Stimulated activated effector memory CD8-positive, alpha-beta T cell treated with anti-CD3 and anti-CD28 coated beads, Interleukin-12 subunit alpha, Interleukin-12 subunit beta, amount 100 ng/mL, for 72 hours (primary cell): ENCODE measurements around the gene SLC19A2.
A peak's percentile ranks its signal among the peaks of the same experiment; 100 is the strongest.
"Not testable (repeated sequence)": the region's sequence is repeated elsewhere in the genome, so short reads cannot be mapped to it uniquely, and the experiment has no call there.

Experiments used
- ATAC-seq: fragments of 150-1000 bp; cut with Tn5 transposase; 2 replicates; pipeline ENCODE4 v1.10.0; 2021
- DNase-seq, 2 donors: peaks; one replicate each; pipeline ENCODE4 v3.0.0; 2021 to 2022; ENCODE audit warnings: low spot score in 2 of 2
- H3K27ac Mint-ChIP-seq: one replicate; pipeline ENCODE4 v1.8.0; 2022; ENCODE audit warnings: mild to moderate bottlenecking, mixed read lengths
- H3K36me3 Mint-ChIP-seq: one replicate; pipeline ENCODE4 v1.8.0; 2022; ENCODE audit warnings: mild to moderate bottlenecking, mixed read lengths
- H3K4me1 Mint-ChIP-seq: one replicate; pipeline ENCODE4 v1.8.0; 2022; ENCODE audit warnings: mixed read lengths
- H3K4me3 Mint-ChIP-seq: one replicate; pipeline ENCODE4 v1.8.0; 2022; ENCODE audit warnings: mild to moderate bottlenecking, mixed read lengths
- H3K9me3 Mint-ChIP-seq: one replicate; pipeline ENCODE4 v1.8.0; 2022; ENCODE audit warnings: mixed read lengths

The SLC19A2 gene

GRCh38 chr1:169485431-169486280 is at the start of gene SLC19A2:
SLC19A2 (minus strand) TSS chr1:169485944; CDS start chr1:169485766, 178 bp downstream.
- Mint-ChIP-seq H3K36me3 (no peaks in the 10 kb centered on the region), H3K27ac (peak within 1 kb of the TSS; percentile 85), H3K9me3 (no peaks in the 10 kb centered on the region), H3K4me3 (peak within 1 kb of the TSS; percentile 86), H3K4me1 (peaks cover 55% of the 10 kb centered on the region)
- peak; percentile 77 to 96 for DNase-seq
- peak; percentile 98 for ATAC-seq

- no peak overlapping the region for H3K4me3 Mint-ChIP-seq
- H3K4me1 Mint-ChIP-seq, result no peaks in the 10 kb centered on the region
- no peak overlapping the region for H3K27ac Mint-ChIP-seq
- ATAC-seq, result no peak
- DNase-seq, result no peak
- H3K36me3 Mint-ChIP-seq, result peaks cover 69% of the 10 kb centered on the region
- H3K9me3 Mint-ChIP-seq, result no peaks in the 10 kb centered on the region
Observed at GRCh38 chr1:169534653-169535052, 48.9 kb upstream of the SLC19A2 start.

GRCh38 chr1:169533528-169534190 is 47.9 kb upstream of the SLC19A2 start:
- H3K4me1 Mint-ChIP-seq, H3K4me3 Mint-ChIP-seq, H3K9me3 Mint-ChIP-seq, ATAC-seq, DNase-seq, H3K27ac Mint-ChIP-seq: not testable (repeated sequence)
- peaks cover 71% of the 10 kb centered on the region for H3K36me3 Mint-ChIP-seq

- H3K4me3 Mint-ChIP-seq, result no peak overlapping the region
- ATAC-seq (no peak), DNase-seq (no peak)
- no peak overlapping the region for H3K27ac Mint-ChIP-seq
- no peaks in the 10 kb centered on the region for H3K9me3 Mint-ChIP-seq
- H3K36me3 Mint-ChIP-seq, result peaks cover 79% of the 10 kb centered on the region
- no peaks in the 10 kb centered on the region for H3K4me1 Mint-ChIP-seq
Observed at GRCh38 chr1:169530448-169530847, 44.7 kb upstream of the SLC19A2 start.

- Mint-ChIP-seq H3K4me3 (no peak overlapping the region), H3K36me3 (peaks cover 82% of the 10 kb centered on the region), H3K27ac (no peak overlapping the region), H3K9me3 (no peaks in the 10 kb centered on the region), H3K4me1 (no peaks in the 10 kb centered on the region)
- ATAC-seq (no peak), DNase-seq (no peak)
Observed at GRCh38 chr1:169529068-169529642, 43.4 kb upstream of the SLC19A2 start.

GRCh38 chr1:169528215-169529067 is 42.7 kb upstream of the SLC19A2 start:
- peaks cover 84% of the 10 kb centered on the region for H3K36me3 Mint-ChIP-seq
- H3K4me3 Mint-ChIP-seq, result no peak overlapping the region
- H3K4me1 Mint-ChIP-seq, result no peaks in the 10 kb centered on the region
- no peak for DNase-seq
- no peak overlapping the region for H3K27ac Mint-ChIP-seq
- no peak for ATAC-seq
- no peaks in the 10 kb centered on the region for H3K9me3 Mint-ChIP-seq

GRCh38 chr1:169527451-169528214 is 41.9 kb upstream of the SLC19A2 start:
- peaks cover 84% of the 10 kb centered on the region for H3K36me3 Mint-ChIP-seq
- ATAC-seq (no peak), DNase-seq (no peak)
- no peak overlapping the region for H3K4me3 Mint-ChIP-seq
- H3K27ac Mint-ChIP-seq, result no peak overlapping the region
- no peaks in the 10 kb centered on the region for H3K4me1 Mint-ChIP-seq
- no peaks in the 10 kb centered on the region for H3K9me3 Mint-ChIP-seq

GRCh38 chr1:169527001-169527400 is 41.3 kb upstream of the SLC19A2 start:
- H3K9me3 Mint-ChIP-seq, result no peaks in the 10 kb centered on the region
- H3K4me3 Mint-ChIP-seq, result no peak overlapping the region
- H3K4me1 Mint-ChIP-seq, result no peaks in the 10 kb centered on the region
- DNase-seq (no peak), ATAC-seq (no peak)
- H3K36me3 Mint-ChIP-seq, result peaks cover 84% of the 10 kb centered on the region
- no peak overlapping the region for H3K27ac Mint-ChIP-seq

GRCh38 chr1:169526120-169526832 is 40.5 kb upstream of the SLC19A2 start:
- DNase-seq, result no peak
- no peak overlapping the region for H3K4me3 Mint-ChIP-seq
- ATAC-seq, result no peak
- no peak overlapping the region for H3K27ac Mint-ChIP-seq
- peaks cover 89% of the 10 kb centered on the region for H3K36me3 Mint-ChIP-seq
- no peaks in the 10 kb centered on the region for H3K4me1 Mint-ChIP-seq
- no peaks in the 10 kb centered on the region for H3K9me3 Mint-ChIP-seq

- Mint-ChIP-seq H3K4me3 (no peak overlapping the region), H3K27ac (no peak overlapping the region), H3K9me3 (no peaks in the 10 kb centered on the region), H3K36me3 (peaks cover 93% of the 10 kb centered on the region), H3K4me1 (no peaks in the 10 kb centered on the region)
- ATAC-seq (no peak), DNase-seq (no peak)
Observed at GRCh38 chr1:169525391-169525790, 39.6 kb upstream of the SLC19A2 start.

GRCh38 chr1:169523904-169524303 is 38.2 kb upstream of the SLC19A2 start:
- H3K4me3 Mint-ChIP-seq, result no peak overlapping the region
- ATAC-seq (no peak), DNase-seq (no peak)
- no peak overlapping the region for H3K27ac Mint-ChIP-seq
- H3K36me3 Mint-ChIP-seq, result peaks cover 92% of the 10 kb centered on the region
- no peaks in the 10 kb centered on the region for H3K4me1 Mint-ChIP-seq
- H3K9me3 Mint-ChIP-seq, result no peaks in the 10 kb centered on the region

GRCh38 chr1:169521226-169521625 is 35.5 kb upstream of the SLC19A2 start:
- ATAC-seq (no peak), DNase-seq (no peak)
- Mint-ChIP-seq H3K4me1 (no peaks in the 10 kb centered on the region), H3K36me3 (peaks cover 97% of the 10 kb centered on the region), H3K4me3 (no peak overlapping the region), H3K9me3 (no peaks in the 10 kb centered on the region), H3K27ac (no peak overlapping the region)

GRCh38 chr1:169517558-169518186 is 31.9 kb upstream of the SLC19A2 start:
- no peak overlapping the region for H3K27ac Mint-ChIP-seq
- peaks cover 95% of the 10 kb centered on the region for H3K36me3 Mint-ChIP-seq
- H3K9me3 Mint-ChIP-seq, result no peaks in the 10 kb centered on the region
- ATAC-seq (no peak), DNase-seq (no peak)
- H3K4me3 Mint-ChIP-seq, result no peak overlapping the region
- H3K4me1 Mint-ChIP-seq, result no peaks in the 10 kb centered on the region

GRCh38 chr1:169515641-169516040 is 29.9 kb upstream of the SLC19A2 start:
- DNase-seq, result no peak
- Mint-ChIP-seq H3K36me3 (peaks cover 76% of the 10 kb centered on the region), H3K27ac (no peak overlapping the region), H3K4me1 (no peaks in the 10 kb centered on the region), H3K9me3 (no peaks in the 10 kb centered on the region), H3K4me3 (no peak overlapping the region)
- ATAC-seq, result no peak
